ENCODE data around the gene ZFYVE28. TPM values are rescaled to one million over a fixed set of nuclear protein-coding genes. Genes with fewer than 3 reads are reported as not detected.

Gene ZFYVE28
- total RNA-seq, 1 donor from 2014 or later, result 11.3 TPM

GRCh38 chr4:2400841-2401609, 17.4 kb downstream of the ZFYVE28 start:
- intact Hi-C loops (cut with DNase I), result no loop called here
- TF ChIP-seq POLR2A (IDR thresholded peaks at IDR 0.05) (no peak), CTCF (IDR thresholded peaks at IDR 0.05) (no peak), POLR2AphosphoS5 (IDR thresholded peaks at IDR 0.05; ENCODE audit: insufficient read depth in 1 of 2, low read depth in 1 of 2) (no peak)
- DNase-seq (ENCODE audit: extremely low spot score in 2 of 2), result no peak
- H3K4me1 ChIP-seq, result peaks cover 16% of the 10 kb centered on the region
- H3K27ac ChIP-seq, result no peak overlapping the region
- no peaks in the 10 kb centered on the region for H3K27me3 ChIP-seq
- H3K9me3 ChIP-seq, result no peaks in the 10 kb centered on the region
- H3K36me3 ChIP-seq, result no peaks in the 10 kb centered on the region
- H3K4me3 ChIP-seq, result no peak overlapping the region

GRCh38 chr4:2399631-2400190, 18.7 kb downstream of the ZFYVE28 start:
- DNase-seq (ENCODE audit: extremely low spot score in 2 of 2), result no peak
- TF ChIP-seq CTCF (IDR thresholded peaks at IDR 0.05), result no peak
- TF ChIP-seq POLR2A (IDR thresholded peaks at IDR 0.05), result no peak
- TF ChIP-seq POLR2AphosphoS5 (IDR thresholded peaks at IDR 0.05; ENCODE audit: insufficient read depth in 1 of 2, low read depth in 1 of 2), result no peak
- no peaks in the 10 kb centered on the region for H3K36me3 ChIP-seq
- H3K27ac ChIP-seq, result no peak overlapping the region
- H3K27me3 ChIP-seq, result no peaks in the 10 kb centered on the region
- intact Hi-C loops (cut with DNase I), result no loop called here
- peaks cover 16% of the 10 kb centered on the region for H3K4me1 ChIP-seq
- H3K9me3 ChIP-seq, result no peaks in the 10 kb centered on the region
- H3K4me3 ChIP-seq, result no peak overlapping the region

- Histone ChIP-seq H3K36me3 (no peaks in the 10 kb centered on the region), H3K4me3 (no peak overlapping the region), H3K9me3 (no peaks in the 10 kb centered on the region), H3K27me3 (no peaks in the 10 kb centered on the region), H3K4me1 (peaks cover 16% of the 10 kb centered on the region), H3K27ac (no peak overlapping the region)
- no peak for DNase-seq (ENCODE audit: extremely low spot score in 2 of 2)
- intact Hi-C loops (cut with DNase I), result no loop called here
- TF ChIP-seq POLR2AphosphoS5 (IDR thresholded peaks at IDR 0.05; ENCODE audit: insufficient read depth in 1 of 2, low read depth in 1 of 2), result no peak
- no peak for TF ChIP-seq CTCF (IDR thresholded peaks at IDR 0.05)
- TF ChIP-seq POLR2A (IDR thresholded peaks at IDR 0.05), result no peak
Measured at GRCh38 chr4:2399216-2399615, 19.2 kb downstream of the ZFYVE28 start.

GRCh38 chr4:2397596-2398379, 20.7 kb downstream of the ZFYVE28 start:
- Histone ChIP-seq H3K9me3 (no peaks in the 10 kb centered on the region), H3K4me3 (no peak overlapping the region), H3K27ac (no peak overlapping the region), H3K27me3 (no peaks in the 10 kb centered on the region), H3K4me1 (peaks cover 23% of the 10 kb centered on the region), H3K36me3 (no peaks in the 10 kb centered on the region)
- intact Hi-C loops (cut with DNase I), result no loop called here
- TF ChIP-seq POLR2A (IDR thresholded peaks at IDR 0.05) (no peak), POLR2AphosphoS5 (IDR thresholded peaks at IDR 0.05; ENCODE audit: insufficient read depth in 1 of 2, low read depth in 1 of 2) (no peak), CTCF (IDR thresholded peaks at IDR 0.05) (no peak)
- no peak for DNase-seq (ENCODE audit: extremely low spot score in 2 of 2)

All from vagina (tissue), 2 donors.